GM12878 (cell line): Measurements from ENCODE around the gene CHAC1. TPM values are rescaled to one million over a fixed set of nuclear protein-coding genes. Genes with fewer than 3 reads are reported as not detected.

Experiments used
- ATAC-seq: fragments of 200-7000 bp; cut with Tn5 transposase; 3 replicates; pipeline ENCODE4 v1.9.1; 2020; ENCODE audit warnings: mild to moderate bottlenecking, moderate library complexity
- BruUV-seq: library from RNA; stranded (reverse); fragments of 400-500 nt; replicated peaks from 2 replicates; lab custom pipeline; 2021; lab: Mats Ljungman, UMichigan
- CTCF ChIA-PET: fragments of 300-600 bp; sonication (Branson Sonifier 250); formaldehyde crosslinking; extraction: SDS; loops from one replicate; lab custom pipeline; 2021; ENCODE audit warnings: inconsistent platforms; lab: Yijun Ruan, JAX
- POLR2A ChIA-PET: fragments of 350-600 bp; formaldehyde crosslinking; extraction: SDS; loops from one replicate; lab custom pipeline; 2021; ENCODE audit warnings: inconsistent platforms; lab: Charles Lee
- RAD21 ChIA-PET: fragments of 300-600 bp; sonication (Branson Sonifier 250); formaldehyde crosslinking; loops from one replicate; lab custom pipeline; 2023; ENCODE audit warnings: antibody characterized with exemption; ENCODE audit not compliant: unreplicated experiment; lab: Charles Lee
- SMC1A ChIA-PET: fragments of 300-600 bp; sonication (Branson Sonifier 250); formaldehyde crosslinking; loops from one replicate; lab custom pipeline; 2023; ENCODE audit not compliant: unreplicated experiment, uncharacterized antibody; lab: Charles Lee
- DNase-seq: peaks from one replicate; pipeline ENCODE4 v3.0.0-alpha.2; 2011; ENCODE audit warnings: low read depth, low spot score
- FAIRE-seq: peaks from 3 replicates; lab custom pipeline; 2011; peaks lifted over from hg19 to GRCh38; lab: Jason Lieb, UNC
- H2AFZ ChIP-seq: 2 replicates; pipeline ENCODE4 v1.6.0; 2011; ENCODE audit warnings: low read depth, low read length, control low read depth; ENCODE audit not compliant: control insufficient read depth
- H3K27ac ChIP-seq: 2 replicates; pipeline ENCODE4 v1.5.1; 2011; ENCODE audit warnings: control low read depth; ENCODE audit not compliant: control insufficient read depth, insufficient read depth
- H3K27me3 ChIP-seq, 2 experiments: replicated peaks in 1 of 2; 2 replicates each; pipeline versions ENCODE4 v1.6.0 to v1.6.1; 2011; ENCODE audit warnings: low read length in 1 of 2; ENCODE audit not compliant: control insufficient read depth in 2 of 2, insufficient read depth in 2 of 2
- H3K36me3 ChIP-seq, 2 experiments: 2 replicates each; pipeline ENCODE4 v1.5.1; 2011; ENCODE audit warnings: low read length in 1 of 2; ENCODE audit not compliant: control insufficient read depth in 2 of 2, insufficient read depth in 2 of 2
- H3K4me1 ChIP-seq: 2 replicates; pipeline ENCODE4 v1.6.1; 2011; ENCODE audit warnings: mild to moderate bottlenecking, low read length, moderate library complexity, mixed read lengths; ENCODE audit not compliant: control insufficient read depth, insufficient read depth
- H3K4me2 ChIP-seq: 2 replicates; pipeline ENCODE4 v1.6.0; 2011; ENCODE audit warnings: control low read depth; ENCODE audit not compliant: control insufficient read depth, insufficient read depth
- H3K4me3 ChIP-seq: fragments of 200-600 bp; sonication (generic); 2 replicates; pipeline ENCODE4 v1.5.1; 2016
- H3K79me2 ChIP-seq: 2 replicates; pipeline ENCODE4 v1.6.0; 2011; ENCODE audit warnings: low read length; ENCODE audit not compliant: control insufficient read depth, insufficient read depth
- H3K9ac ChIP-seq: 2 replicates; pipeline ENCODE4 v1.8.0; 2011; ENCODE audit warnings: low read length, control low read depth, mixed read lengths; ENCODE audit not compliant: control insufficient read depth, insufficient read depth
- H3K9me3 ChIP-seq: replicated peaks from 3 replicates; pipeline ENCODE4 v1.5.1; 2011; ENCODE audit warnings: mild to moderate bottlenecking, low read length; ENCODE audit not compliant: control insufficient read depth, insufficient read depth
- H4K20me1 ChIP-seq: 2 replicates; pipeline ENCODE4 v1.6.0; 2011; ENCODE audit not compliant: control insufficient read depth, insufficient read depth
- EZH2 ChIP-seq: IDR thresholded peaks from 2 replicates; pipeline ENCODE4 v1.6.1; 2012; ENCODE audit warnings: low read depth, mild to moderate bottlenecking, control low read depth, inconsistent platforms, low read length, borderline replicate concordance; ENCODE audit not compliant: control insufficient read depth
- IRF3 ChIP-seq: fragments of 450-650 bp; IDR thresholded peaks from 2 replicates; pipeline ENCODE4 v1.6.1; 2014; ENCODE audit warnings: mild to moderate bottlenecking
- SUZ12 ChIP-seq: fragments of 200-600 bp; sonication (generic); IDR thresholded peaks from one replicate; pipeline ENCODE4 v1.6.1; 2018; ENCODE audit warnings: antibody characterized with exemption, mild to moderate bottlenecking; ENCODE audit not compliant: unreplicated experiment
- YY1 ChIP-seq: IDR thresholded peaks from 2 replicates; pipeline ENCODE4 v1.6.1; 2011; ENCODE audit warnings: low read depth, mild to moderate bottlenecking, low read length
- WGBS: methylation state at CpG from one replicate; pipeline ENCODE4 v1.1.6; 2016; ENCODE audit warnings: low lambda C conversion rate; ENCODE audit not compliant: insufficient replicate concordance, insufficient coverage; ENCODE audit errors: missing lambda C conversion rate; 5-methylcytosine and 5-hydroxymethylcytosine counted together
- in situ Hi-C: fragments of 300-500 bp; cut with MboI; formaldehyde crosslinking; loops from 9 replicates; pipeline ENCODE4 v1.14.3; 2018; ENCODE audit warnings: mixed read lengths
- intact Hi-C: fragments of 100-400 bp; cut with micrococcal nuclease; formaldehyde crosslinking; loops from one replicate; pipeline ENCODE4 v1.14.2; 2022; ENCODE audit not compliant: unreplicated experiment
- polyA plus RNA-seq, 11 experiments: library from polyadenylated mRNA; depleted of rRNA in 4 of 11; unstranded in 6 of 11; stranded (reverse) in 5 of 11; fragments of >200 nt; fragmentation: Nextera tagmentation in 4 of 11; fragmentation: Illumina TruSeq in 1 of 11; extraction: Ambion mirVana in 4 of 11; extraction: Trizol in 1 of 11; gene quantifications; 1 replicate in 1 of 11; 2 replicates in 10 of 11; pipeline versions ENCODE4 v1.2.1 to v1.2.3, GENCODE V29; 2011 to 2016; ENCODE audit warnings: inconsistent platforms in 2 of 11, missing spikeins in 2 of 11, low read depth in 1 of 11
- total RNA-seq, 4 experiments: library from RNA; depleted of rRNA in 3 of 4; stranded (reverse); fragments of >200 nt in 3 of 4; fragmentation: Illumina TruSeq in 1 of 4; extraction: Trizol in 1 of 4; gene quantifications; 2 replicates each; pipeline versions ENCODE4 v1.2.1 to v1.2.3, GENCODE V29; 2013 to 2021

Gene CHAC1
- total and polyA plus RNA-seq, 10 of the 15 experiments (the other 5 are each of a cell fraction or from before 2014, with no cell fraction given): 0.37 to 5.9 (median 3.3) TPM

DNA sequence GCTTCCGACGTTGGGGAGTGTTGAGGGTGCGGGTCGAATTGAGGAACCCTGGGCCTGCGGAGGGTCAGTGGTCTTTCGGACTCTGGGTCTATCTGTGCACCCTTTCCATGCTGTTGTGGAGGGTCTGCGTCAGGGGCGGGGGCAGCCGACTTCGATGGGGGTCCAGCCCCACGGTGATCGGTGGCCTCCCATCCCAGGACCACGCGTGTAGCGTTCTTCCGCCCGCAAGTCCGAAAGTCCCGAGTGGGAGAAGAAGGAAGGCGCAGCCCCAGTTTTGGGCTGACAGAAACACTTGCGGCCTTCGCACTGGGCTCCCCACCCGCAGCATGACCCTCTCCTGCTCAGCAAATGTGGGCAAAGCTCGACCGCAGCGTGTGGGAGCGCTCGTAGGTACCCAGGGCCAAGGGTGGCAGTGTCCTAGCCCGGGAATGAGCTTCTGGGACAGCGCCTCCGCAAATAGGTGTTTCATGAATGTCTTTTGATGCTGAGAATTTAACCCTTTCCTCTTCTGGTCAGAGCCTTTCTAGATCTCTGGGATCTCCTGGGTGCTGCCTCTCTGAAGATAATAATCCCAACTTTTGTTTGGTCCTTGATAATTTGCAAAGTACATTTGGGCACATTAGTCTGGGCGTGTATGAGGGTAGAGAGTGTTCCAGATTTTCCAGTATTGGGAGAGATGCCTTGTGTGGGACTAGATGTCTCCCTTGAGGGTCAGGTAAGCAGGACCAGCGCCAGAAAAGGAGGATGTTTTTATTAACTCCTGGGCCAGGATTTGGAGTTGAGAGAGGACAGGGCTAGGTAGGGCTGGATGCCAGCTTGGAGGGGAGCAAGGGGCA lies 26.4 kb upstream of the CHAC1 start:
- H3K4me3 ChIP-seq: 0 out of 2 replicates have a peak overlapping the region, but pooled peaks have one; percentile 32
- SMC1A ChIA-PET: no interaction called here

DNA sequence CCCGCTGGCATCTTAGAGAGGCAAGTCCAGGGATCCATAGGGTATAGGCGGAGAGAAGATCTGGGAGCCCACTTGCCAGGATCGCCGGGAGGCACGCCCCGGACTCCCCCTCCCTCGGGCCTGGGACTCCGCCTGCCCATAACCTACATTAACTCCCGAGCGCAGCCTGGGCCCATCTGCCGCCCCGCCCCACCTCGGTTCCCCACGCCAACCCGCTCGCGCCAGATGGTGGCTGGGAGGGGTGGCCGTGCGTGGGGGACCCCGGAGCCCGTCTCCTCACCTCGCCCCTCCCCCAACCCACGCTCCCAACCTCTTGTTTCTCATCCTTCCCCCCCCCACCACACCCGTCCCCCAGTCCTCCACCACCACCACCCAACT lies 25.8 kb upstream of the CHAC1 start:
- FAIRE-seq (no peak), DNase-seq (no peak), ATAC-seq (no peak)
- CTCF ChIA-PET: interaction anchor here (1.1 to 6.5 kb wide), 3 partner anchors 14 to 69 kb away, joined by 3 to 80 read pairs (median 52); no protein-coding TSS in a partner anchor
- 18% methylated on average over 19 of the region's 24 CpGs for WGBS
- intact Hi-C loops (no loop called here), in situ Hi-C loops (no loop called here)
- Histone ChIP-seq H3K27ac (no peak overlapping the region), H2AFZ (no peak overlapping the region), H3K79me2 (no peaks in the 10 kb centered on the region), H3K4me1 (peaks cover 27% of the 10 kb centered on the region), H3K9me3 (no peaks in the 10 kb centered on the region), H4K20me1 (no peaks in the 10 kb centered on the region), H3K36me3 (no peaks in the 10 kb centered on the region), H3K4me3 (peak overlapping the region; percentile 64; the same call in 1 of the 2 replicates), H3K9ac (no peak overlapping the region), H3K27me3 (peaks cover 22 to 31% of the 10 kb centered on the region in 2 experiments), H3K4me2 (no peak overlapping the region; the same call in 1 of the 2 replicates)
- no TSS peak for BruUV-seq
- RAD21 ChIA-PET: interaction anchor here (0.7 to 1.5 kb wide), 2 partner anchors 12 to 22 kb away, joined by 3 read pairs; no protein-coding TSS in a partner anchor
- POLR2A ChIA-PET: interaction anchor here (1.8 kb wide), 1 partner anchor 13 kb away, joined by 5 read pairs; no protein-coding TSS in a partner anchor
- TF ChIP-seq SUZ12 (peak; percentile 38), IRF3 (no peak)
- SMC1A ChIA-PET: interaction anchor here (1.2 kb wide), 1 partner anchor 12 kb away, joined by 3 read pairs; no protein-coding TSS in a partner anchor

More for the DNA sequence above, 26.4 kb upstream of the CHAC1 start:
- H3K27me3 ChIP-seq: peaks cover 22 to 31% of the 10 kb centered on the region in 2 experiments
- H4K20me1 ChIP-seq: no peaks in the 10 kb centered on the region
- WGBS: 28% methylated on average over 33 of the region's 33 CpGs
- ChIA-PET POLR2A (no interaction called here), CTCF (interaction anchor here (1.2 to 4.9 kb wide), 2 partner anchors 21 to 24 kb away, joined by 3 to 52 read pairs; no protein-coding TSS in a partner anchor), RAD21 (no interaction called here)
- intact Hi-C loops (no loop called here), in situ Hi-C loops (no loop called here)
- H3K36me3 ChIP-seq: no peaks in the 10 kb centered on the region
- no peak for DNase-seq
- no peaks in the 10 kb centered on the region for H3K79me2 ChIP-seq
- no peak overlapping the region for H3K9ac ChIP-seq
- no peak for FAIRE-seq
- H3K4me1 ChIP-seq: peaks cover 21% of the 10 kb centered on the region
- no peak for ATAC-seq
- H2AFZ ChIP-seq: no peak overlapping the region
- TF ChIP-seq YY1: no peak
- 0 out of 2 replicates have a peak, but pooled peaks have one; percentile 46 for TF ChIP-seq EZH2
- no peaks in the 10 kb centered on the region for H3K9me3 ChIP-seq
- no TSS peak for BruUV-seq
- H3K4me2 ChIP-seq: 0 out of 2 replicates have a peak overlapping the region, but pooled peaks have one; percentile 17
- no peak overlapping the region for H3K27ac ChIP-seq
